Thyroid gland (tissue), 4 donors: ENCODE data around the gene EEFSEC.

Source experiments
- CTCF ChIP-seq, 6 experiments: fragments of 200-600 bp in 3 of 6; fragments of 450-650 bp in 3 of 6; sonication (generic) in 3 of 6; IDR thresholded peaks; one replicate each; pipeline ENCODE4 v1.5.1; 2016 to 2019; ENCODE audit warnings: antibody characterized with exemption in 6 of 6, mild to moderate bottlenecking in 2 of 6, inconsistent platforms in 1 of 6, moderate library complexity in 1 of 6
- POLR2A ChIP-seq, 2 donors: fragments of 450-650 bp; IDR thresholded peaks; one replicate each; pipeline ENCODE4 v1.6.1; 2017; ENCODE audit warnings: antibody characterized with exemption in 2 of 2, mild to moderate bottlenecking in 2 of 2, moderate library complexity in 1 of 2

- no peak for TF ChIP-seq CTCF (IDR thresholded peaks at IDR 0.05)
- no peak for TF ChIP-seq POLR2A (IDR thresholded peaks at IDR 0.05)
Observed at GRCh38 chr3:128454310-128454618, 301.0 kb downstream of the EEFSEC start.
